Body of pancreas (tissue), 4 donors: ENCODE data around the gene ARF6. TPM values are rescaled to one million over a fixed set of nuclear protein-coding genes. Genes with fewer than 3 reads are reported as not detected.
"Not testable (repeated sequence)": the region's sequence is repeated elsewhere in the genome, so short reads cannot be mapped to it uniquely, and the experiment has no call there.

Experiments used
- ATAC-seq: fragments of 150-250 bp; one replicate; pipeline ENCODE4 v1.9.1; 2016
- DNase-seq, 4 donors: peaks; one replicate each; pipeline ENCODE4 v3.0.0-alpha.2; 2019
- H3K27ac ChIP-seq, 4 donors: fragments of 200-600 bp; sonication (generic); 1 replicate in 3 of 4; 2 replicates in 1 of 4; pipeline versions ENCODE4 v1.5.1 to v1.6.1; 2016 to 2019; ENCODE audit warnings: mild to moderate bottlenecking in 1 of 4, mixed read lengths in 1 of 4, moderate library complexity in 1 of 4
- H3K27me3 ChIP-seq, 2 donors: fragments of 200-600 bp; sonication (generic); one replicate each; pipeline ENCODE4 v1.6.0; 2016; ENCODE audit warnings: mild to moderate bottlenecking in 1 of 2
- H3K36me3 ChIP-seq, 2 donors: fragments of 200-600 bp; sonication (generic); replicated peaks in 1 of 2; 2 replicates each; pipeline ENCODE4 v1.5.1; 2016; ENCODE audit warnings: low read depth in 2 of 2; ENCODE audit not compliant: insufficient read depth in 1 of 2
- H3K4me1 ChIP-seq: fragments of 200-600 bp; sonication (generic); one replicate; pipeline ENCODE4 v1.6.0; 2016
- H3K4me3 ChIP-seq, 2 donors: fragments of 200-600 bp; sonication (generic); 1 replicate in 1 of 2; 2 replicates in 1 of 2; pipeline ENCODE4 v1.5.1; 2016 to 2019
- H3K9me3 ChIP-seq, 3 donors: fragments of 200-600 bp; sonication (generic); 1 replicate in 2 of 3; 2 replicates in 1 of 3; pipeline ENCODE4 v1.5.1; 2016
- POLR2A ChIP-seq, 3 donors: fragments of 450-650 bp; IDR thresholded peaks; one replicate each; pipeline ENCODE4 v1.6.1; 2016; ENCODE audit warnings: antibody characterized with exemption in 3 of 3, mild to moderate bottlenecking in 2 of 3
- WGBS, 2 donors: methylation state at CpG; one replicate each; pipeline ENCODE4 v1.1.5; 2017; 5-methylcytosine and 5-hydroxymethylcytosine counted together
- intact Hi-C: fragments of 100-400 bp; cut with DNase I; formaldehyde crosslinking; loops from one replicate; pipeline ENCODE4 v1.15.1; 2023
- total RNA-seq, 2 donors: library from RNA; depleted of rRNA; stranded (reverse); fragments of >200 nt; gene quantifications; one replicate each; pipeline ENCODE4 v1.1.0, GENCODE V29; 2016
- TF ChIP-seq, protein P1 (sequence below), 7 experiments: fragments of 450-650 bp in 4 of 7; fragments of 200-600 bp in 3 of 7; sonication (generic) in 3 of 7; IDR thresholded peaks; one replicate each; pipeline ENCODE4 v1.5.1; 2016 to 2019; ENCODE audit warnings: antibody characterized with exemption in 7 of 7

The ARF6 gene
- total RNA-seq, 2 donors from 2014 or later: 18.5 to 27.8 TPM

DNA sequence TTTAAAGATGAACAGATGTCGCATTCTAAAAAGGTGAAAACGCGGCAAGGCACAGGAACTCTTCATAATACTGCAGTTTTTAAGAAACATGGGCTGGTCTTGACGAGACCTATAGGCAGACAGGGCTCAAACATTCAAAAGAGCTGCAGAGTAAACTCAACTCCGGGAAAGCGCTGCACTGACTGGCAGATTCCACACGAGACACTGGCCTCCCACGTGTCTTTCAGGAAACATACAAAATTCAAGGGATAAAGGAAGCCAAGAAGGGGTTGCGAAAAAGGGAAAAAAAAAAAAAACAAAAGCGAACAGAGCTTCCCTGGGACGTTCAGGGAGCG, 614 bp upstream of the ARF6 start:
- no peak for TF ChIP-seq POLR2A (IDR thresholded peaks at IDR 0.05)
- TF ChIP-seq, protein P1, sequence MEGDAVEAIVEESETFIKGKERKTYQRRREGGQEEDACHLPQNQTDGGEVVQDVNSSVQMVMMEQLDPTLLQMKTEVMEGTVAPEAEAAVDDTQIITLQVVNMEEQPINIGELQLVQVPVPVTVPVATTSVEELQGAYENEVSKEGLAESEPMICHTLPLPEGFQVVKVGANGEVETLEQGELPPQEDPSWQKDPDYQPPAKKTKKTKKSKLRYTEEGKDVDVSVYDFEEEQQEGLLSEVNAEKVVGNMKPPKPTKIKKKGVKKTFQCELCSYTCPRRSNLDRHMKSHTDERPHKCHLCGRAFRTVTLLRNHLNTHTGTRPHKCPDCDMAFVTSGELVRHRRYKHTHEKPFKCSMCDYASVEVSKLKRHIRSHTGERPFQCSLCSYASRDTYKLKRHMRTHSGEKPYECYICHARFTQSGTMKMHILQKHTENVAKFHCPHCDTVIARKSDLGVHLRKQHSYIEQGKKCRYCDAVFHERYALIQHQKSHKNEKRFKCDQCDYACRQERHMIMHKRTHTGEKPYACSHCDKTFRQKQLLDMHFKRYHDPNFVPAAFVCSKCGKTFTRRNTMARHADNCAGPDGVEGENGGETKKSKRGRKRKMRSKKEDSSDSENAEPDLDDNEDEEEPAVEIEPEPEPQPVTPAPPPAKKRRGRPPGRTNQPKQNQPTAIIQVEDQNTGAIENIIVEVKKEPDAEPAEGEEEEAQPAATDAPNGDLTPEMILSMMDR (IDR thresholded peaks at IDR 0.05): peak in 2 of 7 experiments; percentile 16 to 37
- intact Hi-C loops: no loop called here
- peaks cover 34% of the 10 kb centered on the region for H3K4me1 ChIP-seq
- 1% methylated on average over 12 of the region's 12 CpGs for WGBS, 2 donors
- no peaks in the 10 kb centered on the region for H3K36me3 ChIP-seq
- no peaks in the 10 kb centered on the region for H3K27me3 ChIP-seq
- peak overlapping the region; percentile 79 to 92 for H3K4me3 ChIP-seq
- peak; percentile 66 for ATAC-seq
- peak overlapping the region; percentile 95 to 100 (median 100) for H3K27ac ChIP-seq
- peak; percentile 65 to 83 (median 70) for DNase-seq
- no peaks in the 10 kb centered on the region for H3K9me3 ChIP-seq

DNA sequence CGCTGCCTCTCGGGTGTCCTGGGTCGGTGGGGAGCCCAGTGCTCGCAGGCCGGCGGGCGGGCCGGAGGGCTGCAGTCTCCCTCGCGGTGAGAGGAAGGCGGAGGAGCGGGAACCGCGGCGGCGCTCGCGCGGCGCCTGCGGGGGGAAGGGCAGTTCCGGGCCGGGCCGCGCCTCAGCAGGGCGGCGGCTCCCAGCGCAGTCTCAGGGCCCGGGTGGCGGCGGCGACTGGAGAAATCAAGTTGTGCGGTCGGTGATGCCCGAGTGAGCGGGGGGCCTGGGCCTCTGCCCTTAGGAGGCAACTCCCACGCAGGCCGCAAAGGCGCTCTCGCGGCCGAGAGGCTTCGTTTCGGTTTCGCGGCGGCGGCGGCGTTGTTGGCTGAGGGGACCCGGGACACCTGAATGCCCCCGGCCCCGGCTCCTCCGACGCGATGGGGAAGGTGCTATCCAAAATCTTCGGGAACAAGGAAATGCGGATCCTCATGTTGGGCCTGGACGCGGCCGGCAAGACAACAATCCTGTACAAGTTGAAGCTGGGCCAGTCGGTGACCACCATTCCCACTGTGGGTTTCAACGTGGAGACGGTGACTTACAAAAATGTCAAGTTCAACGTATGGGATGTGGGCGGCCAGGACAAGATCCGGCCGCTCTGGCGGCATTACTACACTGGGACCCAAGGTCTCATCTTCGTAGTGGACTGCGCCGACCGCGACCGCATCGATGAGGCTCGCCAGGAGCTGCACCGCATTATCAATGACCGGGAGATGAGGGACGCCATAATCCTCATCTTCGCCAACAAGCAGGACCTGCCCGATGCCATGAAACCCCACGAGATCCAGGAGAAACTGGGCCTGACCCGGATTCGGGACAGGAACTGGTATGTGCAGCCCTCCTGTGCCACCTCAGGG, 679 bp downstream of the ARF6 start:
- H3K9me3 ChIP-seq: no peaks in the 10 kb centered on the region
- DNase-seq (peak in 3 of 4 donors; percentile 48 to 61 (median 61)), ATAC-seq (peak; percentile 55)
- intact Hi-C loops: no loop called here
- peak overlapping the region; percentile 79 to 92 for H3K4me3 ChIP-seq
- H3K36me3 ChIP-seq: no peaks in the 10 kb centered on the region
- H3K4me1 ChIP-seq: peaks cover 47% of the 10 kb centered on the region
- H3K27ac ChIP-seq: peak overlapping the region; percentile 95 to 100 (median 100)
- H3K27me3 ChIP-seq: no peaks in the 10 kb centered on the region
- TF ChIP-seq, protein P1 (IDR thresholded peaks at IDR 0.05): no peak
- TF ChIP-seq POLR2A (IDR thresholded peaks at IDR 0.05): no peak
- whole genome bisulfite sequencing, 2 donors: 0 to 1% methylated on average over 15 to 79 of the region's 85 CpGs

DNA sequence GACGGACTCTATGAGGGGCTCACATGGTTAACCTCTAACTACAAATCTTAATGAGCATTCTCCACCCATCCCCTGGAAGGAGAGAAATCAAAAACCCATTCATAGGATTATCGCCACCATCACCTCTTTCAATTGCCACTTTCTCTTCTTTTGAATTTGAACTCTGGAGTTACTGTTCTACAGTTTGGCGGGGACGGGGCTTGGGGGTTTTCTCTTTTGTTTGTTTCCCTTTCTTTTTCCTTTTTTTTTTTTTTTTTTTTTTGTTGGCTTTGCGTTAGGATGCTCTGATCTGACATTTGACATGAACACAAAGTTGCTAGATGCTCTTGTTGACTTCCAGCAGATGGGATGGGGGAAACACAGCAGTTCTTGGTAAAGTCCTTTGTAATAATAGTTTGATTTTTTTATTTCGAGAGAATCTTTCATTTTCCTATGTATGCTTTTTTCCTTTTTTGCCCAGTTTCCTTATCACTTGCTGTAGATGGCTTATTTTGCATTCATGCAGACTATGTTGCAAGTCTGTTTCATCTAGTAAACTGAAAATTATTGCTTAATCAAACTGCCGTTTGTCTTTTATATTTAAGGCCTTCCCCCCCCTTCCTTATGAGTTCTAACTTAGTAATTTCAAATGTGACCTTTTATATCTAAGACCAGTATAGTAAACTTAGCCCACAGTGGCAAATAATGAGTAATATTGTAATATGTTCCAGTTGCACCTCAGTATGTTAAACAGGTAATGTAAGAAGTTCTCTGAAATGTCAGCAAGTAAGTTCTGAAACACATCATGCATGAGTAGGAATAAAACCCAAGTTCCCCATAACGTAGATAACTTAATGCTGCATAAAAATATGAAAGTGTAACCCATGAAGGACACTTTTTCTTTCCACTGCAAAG, 1.6 kb downstream of the ARF6 start:
- peaks cover 47% of the 10 kb centered on the region for H3K4me1 ChIP-seq
- H3K27me3 ChIP-seq, ATAC-seq, DNase-seq, intact Hi-C loops, H3K36me3 ChIP-seq, H3K9me3 ChIP-seq: not testable (repeated sequence)
- H3K27ac ChIP-seq: peak overlapping the region; percentile 95 to 100 (median 100)
- 5 to 9% methylated on average over 7 to 8 of the region's 8 CpGs for WGBS, 2 donors
- peak overlapping the region; percentile 79 to 92 for H3K4me3 ChIP-seq

DNA sequence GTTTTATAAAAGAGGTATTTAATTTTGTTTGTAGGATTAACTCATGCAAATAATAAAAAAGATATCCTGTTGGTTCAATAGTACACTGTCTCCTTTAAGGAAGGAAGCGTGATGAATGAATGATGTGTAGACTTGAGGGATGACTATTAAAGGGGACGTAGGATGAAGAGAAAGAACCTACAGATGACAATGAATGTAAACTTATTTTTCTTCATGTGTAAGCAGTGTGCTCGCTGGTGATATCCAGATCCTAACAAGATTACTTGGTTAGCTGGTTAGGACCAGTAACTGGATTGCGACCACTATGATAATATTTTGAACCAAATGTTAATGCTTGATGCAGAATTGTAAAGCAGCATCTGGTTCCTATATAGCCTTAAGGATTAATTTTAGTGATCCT, 2.6 kb downstream of the ARF6 start:
- Histone ChIP-seq H3K4me1 (peaks cover 47% of the 10 kb centered on the region), H3K27ac (peak overlapping the region in 1 of 4 donors; percentile 100), H3K4me3 (no peak overlapping the region), H3K27me3 (no peaks in the 10 kb centered on the region), H3K9me3 (no peaks in the 10 kb centered on the region), H3K36me3 (no peaks in the 10 kb centered on the region)
- WGBS, 2 donors: 52 to 65% methylated on average over 4 of the region's 4 CpGs
- intact Hi-C loops: no loop called here
- TF ChIP-seq POLR2A (IDR thresholded peaks at IDR 0.05): no peak
- TF ChIP-seq, protein P1 (IDR thresholded peaks at IDR 0.05): no peak
- ATAC-seq (no peak), DNase-seq (no peak)

DNA sequence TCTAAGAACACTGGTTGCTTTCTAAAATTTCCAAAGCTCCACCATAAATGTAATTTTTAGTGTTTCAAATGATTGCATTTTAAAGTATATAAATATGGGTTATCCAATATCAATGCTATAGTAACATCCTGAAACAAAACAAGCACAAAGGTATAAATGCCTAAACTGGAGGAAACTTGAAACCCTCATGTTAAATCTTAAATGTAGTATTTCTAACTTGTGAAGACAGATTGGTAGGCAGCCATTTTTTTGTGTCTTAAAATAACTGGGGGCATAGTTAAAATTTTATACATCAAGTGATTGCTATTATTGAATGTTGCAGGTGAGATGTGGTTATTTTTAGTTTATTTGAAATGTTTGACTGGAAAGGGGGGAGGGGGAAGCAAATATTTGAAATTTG, 3.4 kb downstream of the ARF6 start:
- not testable (repeated sequence) for H3K4me3 ChIP-seq

More for the DNA sequence above, 3.4 kb downstream of the ARF6 start:
- ATAC-seq, H3K36me3 ChIP-seq, DNase-seq, H3K9me3 ChIP-seq, H3K27me3 ChIP-seq, H3K27ac ChIP-seq, intact Hi-C loops: not testable (repeated sequence)
- peaks cover 47% of the 10 kb centered on the region for H3K4me1 ChIP-seq
